Measurements from ENCODE around the gene PPP6R2.
"Not testable (repeated sequence)": the region's sequence is repeated elsewhere in the genome, so short reads cannot be mapped to it uniquely, and the experiment has no call there.

Gene PPP6R2

DNA sequence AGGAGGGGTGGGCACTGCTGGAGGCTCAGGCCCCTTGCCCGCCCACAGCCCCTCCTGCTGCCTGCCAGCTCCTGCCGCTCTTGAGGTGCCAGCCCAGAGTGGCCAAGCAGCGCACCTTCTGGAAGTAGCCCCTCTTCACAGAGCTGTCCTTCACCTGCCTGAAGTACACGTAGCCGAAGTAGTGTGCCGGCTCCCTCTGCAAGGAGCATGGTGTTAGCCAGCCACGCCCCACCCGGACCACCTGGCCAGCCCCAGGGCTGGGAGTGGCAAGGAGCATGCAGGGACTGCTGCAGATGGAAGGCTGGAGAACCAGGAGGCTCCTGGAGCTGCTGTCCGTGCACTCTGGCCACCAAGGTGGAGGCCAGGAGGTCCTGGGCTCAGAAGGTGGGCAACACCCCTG, 25.9 kb upstream of the PPP6R2 start:
- DNase-seq (ENCODE audit: low read depth in 3 of 3): no peak

DNA sequence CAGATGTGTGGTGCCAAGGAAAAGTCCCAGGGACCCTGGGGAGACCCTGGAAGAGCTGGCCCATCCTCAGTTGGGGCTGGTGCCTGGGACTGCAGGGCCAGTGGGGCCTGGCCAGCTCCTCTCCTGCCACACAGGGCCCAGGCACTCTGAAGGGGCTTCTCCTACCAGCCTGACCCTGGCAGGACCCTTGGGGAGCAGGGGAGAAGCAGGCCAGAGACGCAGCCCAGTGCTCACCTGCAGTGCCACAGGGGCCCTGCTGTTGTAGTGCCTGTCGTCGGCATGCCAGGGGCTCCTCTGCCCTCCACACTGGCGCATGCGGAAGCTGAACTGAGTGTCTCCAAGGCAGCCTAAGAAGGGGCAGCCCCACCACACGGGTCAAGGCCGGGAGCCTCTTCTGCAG, 25.5 kb upstream of the PPP6R2 start:
- DNase-seq (ENCODE audit: low read depth in 3 of 3): no peak

GRCh38 chr22:50318356-50318697, 24.8 kb upstream of the PPP6R2 start:
- no peak for DNase-seq (ENCODE audit: low read depth in 3 of 3)

DNA sequence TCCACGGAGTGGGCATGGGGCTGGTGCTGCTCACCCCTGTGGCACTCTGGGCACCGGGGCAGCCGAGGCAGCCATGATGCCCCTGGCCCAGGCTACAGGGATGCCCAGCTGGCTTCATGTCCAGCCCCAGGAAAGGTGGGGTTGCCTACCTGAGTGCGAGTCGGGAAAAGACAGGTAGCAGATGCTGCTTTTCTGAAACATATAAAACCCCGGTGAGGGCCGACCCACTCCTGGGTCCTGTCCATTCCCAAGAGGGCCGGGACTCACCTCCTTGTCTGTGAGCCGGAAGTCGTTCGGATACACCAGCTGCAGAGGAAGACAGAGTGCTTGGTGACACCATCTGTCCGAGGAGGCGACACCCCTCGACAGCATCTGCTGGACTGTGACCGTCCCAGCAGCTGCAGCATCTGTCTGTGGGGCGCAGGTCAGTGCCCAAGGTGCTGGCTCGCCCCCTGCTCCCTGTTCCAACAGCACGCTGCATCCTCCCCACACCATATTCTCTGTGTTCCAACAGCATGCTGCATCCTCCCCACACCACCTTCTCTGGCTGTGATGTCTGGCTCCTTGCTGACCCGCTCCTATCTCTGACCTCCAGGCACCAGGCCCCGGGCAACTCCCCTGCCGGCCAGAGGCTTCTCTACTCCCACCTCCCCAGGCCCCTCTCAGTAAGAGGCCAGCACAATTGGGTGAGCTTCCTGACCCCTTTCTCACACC, 24.3 kb upstream of the PPP6R2 start:
- DNase-seq (ENCODE audit: low read depth in 3 of 3): no peak

- DNase-seq (ENCODE audit: low read depth in 3 of 3): no peak
These were observed 23.6 kb upstream of the PPP6R2 start for GRCh38 chr22:50319503-50319951.

DNA sequence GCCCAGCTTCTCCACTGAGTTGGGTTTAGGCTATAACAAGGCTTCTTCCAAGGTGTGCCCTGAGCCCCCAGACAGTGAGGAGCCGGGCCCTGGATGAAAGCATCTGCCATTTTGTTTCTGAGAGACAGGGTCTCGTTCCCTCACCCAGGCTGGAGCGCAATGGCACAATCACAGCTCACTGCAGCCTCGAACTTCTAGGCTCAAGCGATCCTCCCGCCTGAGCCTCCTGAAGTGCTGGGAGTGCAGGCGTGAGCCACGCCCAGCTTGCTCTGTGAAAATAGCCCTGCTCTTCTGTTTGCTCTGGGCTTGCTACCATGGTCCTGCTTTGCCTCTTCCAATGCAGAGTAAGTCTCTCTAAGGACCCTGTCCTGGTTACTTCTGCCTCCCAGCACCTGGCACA, 23.0 kb upstream of the PPP6R2 start:
- no peak for DNase-seq (ENCODE audit: low read depth in 3 of 3)

- DNase-seq (ENCODE audit: low read depth in 3 of 3): no peak
These were observed 22.3 kb upstream of the PPP6R2 start for GRCh38 chr22:50320671-50321325.

- DNase-seq (ENCODE audit: low read depth in 3 of 3): not testable (repeated sequence)
These were observed 20.6 kb upstream of the PPP6R2 start for GRCh38 chr22:50322382-50323104.

- DNase-seq (ENCODE audit: low read depth in 3 of 3): no peak
These were observed 19.2 kb upstream of the PPP6R2 start for GRCh38 chr22:50323900-50324299.

GRCh38 chr22:50325444-50326224, 17.5 kb upstream of the PPP6R2 start:
- DNase-seq (ENCODE audit: low read depth in 3 of 3): no peak

DNA sequence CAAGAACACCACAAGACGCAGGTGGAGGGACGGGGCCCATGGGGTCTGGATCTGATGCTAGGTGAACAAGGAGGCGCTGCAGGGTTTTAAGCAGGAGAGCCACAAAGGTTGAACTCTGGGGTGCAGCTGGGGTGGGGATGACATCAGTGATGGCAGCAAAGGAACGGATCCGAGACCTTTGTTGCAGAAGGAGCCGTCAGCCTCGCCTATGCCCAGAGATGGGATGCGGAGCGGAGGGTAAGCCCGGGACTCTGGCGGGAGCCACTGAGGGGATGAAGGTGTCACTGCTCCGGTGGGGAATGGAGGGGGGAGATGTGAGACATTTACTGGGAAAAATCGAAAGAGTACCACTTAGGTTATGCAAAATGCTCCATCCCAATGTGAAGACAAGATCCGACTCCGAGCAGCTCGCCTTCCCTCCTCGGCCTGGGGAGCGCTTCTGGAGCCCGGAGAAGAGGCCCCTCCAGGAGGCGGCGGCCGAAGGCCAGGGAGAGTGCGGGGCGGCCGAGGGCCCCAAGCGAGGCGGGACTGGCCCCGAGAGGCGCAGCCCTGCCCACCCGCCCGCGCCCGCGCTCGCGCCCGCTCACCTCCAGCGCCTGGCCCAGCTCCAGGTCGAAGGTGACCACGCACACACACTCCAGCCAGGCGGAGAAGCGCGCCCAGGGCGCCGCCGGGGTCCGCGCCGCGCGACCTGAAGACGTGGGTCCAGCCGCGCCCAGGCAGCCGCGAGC, 16.7 kb upstream of the PPP6R2 start:
- DNase-seq (ENCODE audit: low read depth in 3 of 3): no peak

DNA sequence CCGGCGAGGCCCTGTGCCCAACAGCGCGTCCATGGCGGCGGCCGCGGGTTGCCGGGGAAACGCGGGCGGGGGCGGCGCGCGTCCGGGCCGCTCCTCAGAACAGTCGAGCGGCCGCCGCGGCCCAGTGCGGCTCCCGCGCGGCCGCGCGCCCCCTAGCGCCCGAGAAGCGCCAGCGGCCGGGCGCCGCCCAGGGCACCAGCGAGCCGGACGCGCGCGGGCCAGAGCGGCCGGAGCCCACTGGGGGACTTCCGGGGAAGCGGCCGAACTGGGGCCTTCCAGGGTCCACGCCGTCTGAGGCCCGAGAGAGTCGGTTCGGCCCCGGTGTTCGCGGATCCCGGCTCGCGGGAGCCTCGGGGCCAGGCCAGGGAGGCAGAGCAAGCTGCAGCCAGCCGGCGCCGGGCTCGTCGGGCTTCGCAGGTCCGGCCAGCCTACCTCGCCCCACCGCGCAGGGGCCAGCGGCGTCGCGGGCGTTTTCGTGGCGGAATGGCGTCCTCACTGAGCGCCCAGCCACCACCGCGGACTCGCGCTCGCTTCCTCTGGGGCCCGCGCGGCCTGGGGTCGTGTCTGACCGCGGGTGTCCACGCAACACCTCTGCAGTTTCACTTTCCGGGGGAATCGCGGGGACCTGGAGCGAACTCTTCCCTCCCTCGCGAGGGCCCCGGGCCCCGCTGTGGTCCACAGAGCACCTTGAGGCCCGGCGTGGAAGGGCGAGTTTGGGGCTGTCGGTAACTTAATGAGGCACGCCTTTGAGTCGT, 16.0 kb upstream of the PPP6R2 start, which contains the start of gene DENND6B:
TSS of gene DENND6B (minus strand) at position 57 of the 755 bp plus-strand sequence. CDS start at position 33, 24 bp downstream.
- peak; percentile 31 to 64 (median 36) for DNase-seq (ENCODE audit: low read depth in 3 of 3)

DNA sequence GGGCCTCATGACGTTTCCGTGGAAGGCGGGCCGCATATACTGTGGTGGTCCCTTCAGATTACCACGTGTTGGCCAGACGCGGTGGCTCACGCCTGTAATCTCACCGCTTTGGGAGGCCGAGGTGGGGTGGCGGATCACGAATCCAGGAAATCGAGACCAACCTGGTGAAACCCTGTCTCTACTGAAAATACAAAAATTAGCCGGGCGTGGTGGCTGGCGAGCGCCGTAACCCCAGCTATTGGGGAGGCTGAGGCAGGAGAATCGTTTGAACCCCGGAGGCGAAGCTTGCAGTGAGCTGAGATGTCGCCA, 15.5 kb upstream of the PPP6R2 start:
- DNase-seq (ENCODE audit: low read depth in 3 of 3): no peak

GRCh38 chr22:50329236-50329635, 13.9 kb upstream of the PPP6R2 start:
- DNase-seq (ENCODE audit: low read depth in 3 of 3): no peak

DNA sequence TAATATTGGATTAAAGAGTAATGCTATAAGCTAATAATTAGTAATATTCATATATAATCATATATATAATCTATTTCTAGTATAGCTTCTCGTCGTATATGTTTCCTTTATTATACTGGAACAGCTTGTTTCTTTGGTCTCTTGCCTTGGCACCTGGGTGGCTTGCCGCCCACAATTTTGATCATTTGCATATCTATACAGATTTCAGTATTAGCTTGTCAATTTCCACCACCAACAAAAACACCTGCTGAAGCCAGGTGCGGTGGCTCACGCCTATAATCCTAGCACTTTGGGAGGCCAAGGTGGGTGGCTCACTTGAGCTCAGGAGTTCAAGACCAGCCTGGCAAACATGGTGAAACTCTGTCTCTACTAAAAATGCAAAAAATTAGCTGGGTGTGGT, 8.7 kb upstream of the PPP6R2 start:
- DNase-seq (ENCODE audit: low read depth in 3 of 3): not testable (repeated sequence)

- no peak for DNase-seq (ENCODE audit: low read depth in 3 of 3)
These were observed 5.7 kb upstream of the PPP6R2 start for GRCh38 chr22:50337262-50338041.

GRCh38 chr22:50338042-50338573, 5.0 kb upstream of the PPP6R2 start:
- no peak for DNase-seq (ENCODE audit: low read depth in 3 of 3)

- no peak for DNase-seq (ENCODE audit: low read depth in 3 of 3)
These were observed 4.2 kb upstream of the PPP6R2 start for GRCh38 chr22:50338860-50339462.
